Measurements from ENCODE around the gene HMX1.

DNA sequence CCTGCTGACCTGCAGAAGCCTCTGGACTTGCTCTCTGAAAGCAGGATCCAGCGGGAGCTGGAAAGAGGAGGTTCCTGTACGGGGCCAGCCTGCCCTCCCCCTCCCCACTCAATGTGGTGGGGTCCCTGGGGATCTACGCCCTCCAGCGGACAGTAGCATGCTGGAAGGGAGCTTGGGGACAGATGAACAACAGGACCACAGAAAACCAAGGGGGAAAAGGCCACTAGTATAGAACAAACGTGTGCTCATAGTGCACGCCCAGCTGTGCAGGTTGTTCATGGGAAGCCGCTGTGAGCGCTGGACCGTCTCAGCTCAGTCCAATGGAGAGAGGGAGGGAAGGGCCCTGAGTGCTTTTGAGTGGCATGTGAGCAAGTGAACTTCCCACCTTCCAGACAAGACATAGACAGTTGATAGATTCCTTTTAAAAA lies 15.8 kb downstream of the HMX1 start:
- TF ChIP-seq, protein P1, sequence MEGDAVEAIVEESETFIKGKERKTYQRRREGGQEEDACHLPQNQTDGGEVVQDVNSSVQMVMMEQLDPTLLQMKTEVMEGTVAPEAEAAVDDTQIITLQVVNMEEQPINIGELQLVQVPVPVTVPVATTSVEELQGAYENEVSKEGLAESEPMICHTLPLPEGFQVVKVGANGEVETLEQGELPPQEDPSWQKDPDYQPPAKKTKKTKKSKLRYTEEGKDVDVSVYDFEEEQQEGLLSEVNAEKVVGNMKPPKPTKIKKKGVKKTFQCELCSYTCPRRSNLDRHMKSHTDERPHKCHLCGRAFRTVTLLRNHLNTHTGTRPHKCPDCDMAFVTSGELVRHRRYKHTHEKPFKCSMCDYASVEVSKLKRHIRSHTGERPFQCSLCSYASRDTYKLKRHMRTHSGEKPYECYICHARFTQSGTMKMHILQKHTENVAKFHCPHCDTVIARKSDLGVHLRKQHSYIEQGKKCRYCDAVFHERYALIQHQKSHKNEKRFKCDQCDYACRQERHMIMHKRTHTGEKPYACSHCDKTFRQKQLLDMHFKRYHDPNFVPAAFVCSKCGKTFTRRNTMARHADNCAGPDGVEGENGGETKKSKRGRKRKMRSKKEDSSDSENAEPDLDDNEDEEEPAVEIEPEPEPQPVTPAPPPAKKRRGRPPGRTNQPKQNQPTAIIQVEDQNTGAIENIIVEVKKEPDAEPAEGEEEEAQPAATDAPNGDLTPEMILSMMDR (IDR thresholded peaks at IDR 0.05): no peak
- TF ChIP-seq ZFX (IDR thresholded peaks at IDR 0.05; ENCODE audit: borderline replicate concordance): no peak

Data from 22Rv1 (cell line).